ENCODE results near the gene LAMA5. TPM values are rescaled to one million over a fixed set of nuclear protein-coding genes. Genes with fewer than 3 reads are reported as not detected.

Gene LAMA5
- total RNA-seq, 2 experiments from 2014 or later = 53.3 to 162 TPM

- Histone ChIP-seq H2AFZ (ENCODE audit: low read length) (no peak overlapping the region), H3K27ac (ENCODE audit: low read depth, low read length, poor library complexity, severe bottlenecking) (no peak overlapping the region), H3K4me2 (ENCODE audit: low read length) (no peak overlapping the region), H3K9me2 (ENCODE audit: insufficient read depth, low read length) (no peaks in the 10 kb centered on the region), H3K4me3 (ENCODE audit: low read depth, low read length, poor library complexity, severe bottlenecking) (no peak overlapping the region), H3K79me2 (ENCODE audit: insufficient read depth, low read depth, low read length) (no peaks in the 10 kb centered on the region), H3K36me3 (ENCODE audit: insufficient read depth, low read length) (peaks cover 63% of the 10 kb centered on the region), H3K4me1 (ENCODE audit: insufficient read depth, low read length, poor library complexity, severe bottlenecking) (peaks cover 7% of the 10 kb centered on the region), H4K20me1 (ENCODE audit: insufficient read depth, low read length) (no peaks in the 10 kb centered on the region), H3K9me3 (ENCODE audit: low read length) (no peaks in the 10 kb centered on the region)
- no TSS peak for BruUV-seq (replicated peaks)
- CTCF ChIA-PET (ENCODE audit: unreplicated experiment) = no interaction called here
- intact Hi-C loops (cut with micrococcal nuclease; ENCODE audit: unreplicated experiment) = no loop called here
- no peak for DNase-seq (ENCODE audit: low spot score)
- POLR2A ChIA-PET = no interaction called here
- TF ChIP-seq EZH2phosphoT487 (IDR thresholded peaks at IDR 0.05; ENCODE audit: borderline replicate concordance, low read depth, low read length) (no peak), CTCF (conservative IDR thresholded peaks at IDR 0.05; ENCODE audit: low read length) (no peak)
Observed at GRCh38 chr20:62326959-62327725, 40.0 kb downstream of the LAMA5 start.

DNA sequence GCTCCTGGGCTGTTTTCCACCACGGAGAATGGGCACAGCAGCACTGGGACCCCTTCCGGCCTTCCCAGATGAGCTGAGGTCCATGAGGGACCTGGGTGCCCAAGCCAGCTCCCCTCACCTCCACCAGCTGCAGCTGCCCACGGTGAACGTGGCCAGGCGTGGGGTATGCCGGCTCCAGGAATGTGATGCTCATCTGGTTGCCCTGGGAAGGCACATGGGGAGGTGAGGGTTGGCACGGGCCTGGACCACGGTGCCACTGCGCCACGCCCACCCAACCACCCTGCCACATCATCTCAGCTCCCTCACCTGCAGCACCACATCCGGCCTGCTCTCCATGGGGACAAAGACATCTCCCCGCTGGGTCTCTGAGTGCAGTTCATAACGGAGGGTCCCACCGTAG, 40.6 kb downstream of the LAMA5 start:
- DNase-seq (ENCODE audit: low spot score) = no peak
- Histone ChIP-seq H3K9me2 (ENCODE audit: insufficient read depth, low read length) (no peaks in the 10 kb centered on the region), H3K4me3 (ENCODE audit: low read depth, low read length, poor library complexity, severe bottlenecking) (no peak overlapping the region), H3K36me3 (ENCODE audit: insufficient read depth, low read length) (peaks cover 66% of the 10 kb centered on the region), H3K4me2 (ENCODE audit: low read length) (no peak overlapping the region), H3K79me2 (ENCODE audit: insufficient read depth, low read depth, low read length) (no peaks in the 10 kb centered on the region), H3K9me3 (ENCODE audit: low read length) (no peaks in the 10 kb centered on the region), H3K27ac (ENCODE audit: low read depth, low read length, poor library complexity, severe bottlenecking) (no peak overlapping the region), H3K4me1 (ENCODE audit: insufficient read depth, low read length, poor library complexity, severe bottlenecking) (peaks cover 12% of the 10 kb centered on the region), H2AFZ (ENCODE audit: low read length) (no peak overlapping the region), H4K20me1 (ENCODE audit: insufficient read depth, low read length) (no peaks in the 10 kb centered on the region)
- BruUV-seq (replicated peaks) = no TSS peak
- intact Hi-C loops (cut with micrococcal nuclease; ENCODE audit: unreplicated experiment) = no loop called here
- POLR2A ChIA-PET = no interaction called here
- TF ChIP-seq EZH2phosphoT487 (IDR thresholded peaks at IDR 0.05; ENCODE audit: borderline replicate concordance, low read depth, low read length) (no peak), CTCF (conservative IDR thresholded peaks at IDR 0.05; ENCODE audit: low read length) (no peak)
- CTCF ChIA-PET (ENCODE audit: unreplicated experiment) = no interaction called here

- peaks cover 12% of the 10 kb centered on the region for H3K4me1 ChIP-seq (ENCODE audit: insufficient read depth, low read length, poor library complexity, severe bottlenecking)
- intact Hi-C loops (cut with micrococcal nuclease; ENCODE audit: unreplicated experiment) = no loop called here
- CTCF ChIA-PET (ENCODE audit: unreplicated experiment) = no interaction called here
- no peak for DNase-seq (ENCODE audit: low spot score)
- no peak overlapping the region for H3K4me3 ChIP-seq (ENCODE audit: low read depth, low read length, poor library complexity, severe bottlenecking)
- H4K20me1 ChIP-seq (ENCODE audit: insufficient read depth, low read length) = no peaks in the 10 kb centered on the region
- no TSS peak for BruUV-seq (replicated peaks)
- no peak overlapping the region for H3K27ac ChIP-seq (ENCODE audit: low read depth, low read length, poor library complexity, severe bottlenecking)
- H3K79me2 ChIP-seq (ENCODE audit: insufficient read depth, low read depth, low read length) = no peaks in the 10 kb centered on the region
- no peaks in the 10 kb centered on the region for H3K9me3 ChIP-seq (ENCODE audit: low read length)
- H3K9me2 ChIP-seq (ENCODE audit: insufficient read depth, low read length) = no peaks in the 10 kb centered on the region
- POLR2A ChIA-PET = interaction anchor here (1.3 kb wide), 1 partner anchor 14 kb away, joined by 5 read pairs; no protein-coding TSS in a partner anchor
- TF ChIP-seq EZH2phosphoT487 (IDR thresholded peaks at IDR 0.05; ENCODE audit: borderline replicate concordance, low read depth, low read length) (no peak), CTCF (conservative IDR thresholded peaks at IDR 0.05; ENCODE audit: low read length) (no peak)
- H3K4me2 ChIP-seq (ENCODE audit: low read length) = no peak overlapping the region
- no peak overlapping the region for H2AFZ ChIP-seq (ENCODE audit: low read length)
- peaks cover 61% of the 10 kb centered on the region for H3K36me3 ChIP-seq (ENCODE audit: insufficient read depth, low read length)
Observed at GRCh38 chr20:62325172-62325905, 41.8 kb downstream of the LAMA5 start.

Measured in OCI-LY7 (cell line).